Medulla oblongata (tissue), 1 donor: Measurements from ENCODE around the gene NHSL2.
"Not testable (repeated sequence)": the region's sequence is repeated elsewhere in the genome, so short reads cannot be mapped to it uniquely, and the experiment has no call there.

Experiments
- DNase-seq: peaks from one replicate; pipeline ENCODE4 v3.0.0-alpha.2; 2015; ENCODE audit errors: extremely low spot score

NHSL2 gene

GRCh38 chrX:71910643-71910985, at the start of gene NHSL2:
Gene NHSL2 (plus strand): TSS chrX:71910845.
- DNase-seq: no peak

- no peak for DNase-seq
Measured at GRCh38 chrX:71867680-71868079, 43.0 kb upstream of the NHSL2 start.

GRCh38 chrX:71869566-71869965, 41.1 kb upstream of the NHSL2 start:
- not testable (repeated sequence) for DNase-seq

- no peak for DNase-seq
Measured at GRCh38 chrX:71870208-71871098, 40.2 kb upstream of the NHSL2 start.

- DNase-seq: no peak
Measured at GRCh38 chrX:71871367-71871766, 39.3 kb upstream of the NHSL2 start.

DNA sequence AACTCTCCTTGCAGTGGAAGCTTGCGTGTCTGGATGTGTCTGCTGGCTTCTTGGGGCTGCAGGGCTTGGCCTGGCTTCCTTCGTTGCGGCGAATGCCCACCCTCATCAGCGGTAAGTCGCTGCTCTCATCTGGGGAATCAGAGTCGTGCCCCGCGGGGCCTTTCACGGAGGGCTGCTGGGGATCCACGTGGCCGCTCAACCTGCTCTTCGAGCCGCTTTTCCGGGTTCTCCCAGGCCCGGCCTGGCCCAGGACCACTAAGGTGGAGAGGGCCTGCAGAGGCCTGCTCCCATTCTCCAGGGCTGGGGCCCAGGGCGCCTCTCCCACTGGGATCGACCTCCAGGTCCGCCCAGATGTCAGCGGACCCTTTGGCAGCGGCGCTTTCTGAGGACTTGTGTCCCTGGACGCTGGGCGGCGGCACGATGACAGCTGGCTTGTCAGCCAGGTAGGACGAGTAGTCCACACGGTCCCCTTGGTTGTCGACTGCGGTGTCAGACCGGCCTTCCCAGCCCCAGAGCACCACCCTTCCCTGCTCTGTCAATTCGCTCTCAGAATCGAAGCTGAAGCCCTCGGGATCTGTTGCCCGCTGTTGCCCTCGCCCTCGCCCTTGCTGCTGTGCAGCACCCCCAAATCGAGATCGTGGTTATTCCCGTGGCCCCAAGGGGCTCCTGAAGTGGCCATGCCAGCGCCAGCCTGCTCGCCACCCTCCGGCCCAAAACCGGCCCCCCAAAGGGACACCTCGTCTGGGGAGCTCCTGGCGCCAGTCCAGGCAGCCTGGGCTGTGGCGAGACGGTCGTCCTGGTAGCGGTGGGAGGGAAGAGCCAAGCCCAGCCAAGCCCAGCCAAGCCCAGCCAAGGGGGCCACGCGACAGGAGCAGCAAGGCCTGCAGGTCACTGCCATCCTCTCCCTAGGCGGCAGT, 37.8 kb upstream of the NHSL2 start:
- no peak for DNase-seq

- DNase-seq: no peak
Measured at GRCh38 chrX:71873459-71873833, 37.2 kb upstream of the NHSL2 start.

DNA sequence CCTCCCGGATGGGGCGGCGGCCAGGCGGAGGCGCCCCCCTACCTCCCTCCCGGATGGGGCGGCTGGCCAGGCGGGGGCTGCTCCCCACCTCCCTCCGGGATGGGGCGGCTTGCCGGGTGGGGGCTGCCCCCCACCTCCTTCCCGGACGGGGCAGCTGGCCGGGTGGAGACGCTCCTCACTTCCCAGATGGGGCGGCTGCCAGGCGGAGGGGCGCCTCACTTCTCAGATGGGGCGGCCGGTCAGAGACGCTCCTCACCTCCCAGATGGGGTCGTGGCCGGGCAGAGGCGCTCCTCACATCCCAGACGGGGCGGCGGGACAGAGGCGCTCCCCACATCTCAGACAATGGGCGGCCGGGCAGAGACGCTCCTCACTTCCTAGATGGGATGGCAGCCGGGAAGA, 33.8 kb upstream of the NHSL2 start:
- DNase-seq: not testable (repeated sequence)

- no peak for DNase-seq
Measured at GRCh38 chrX:71885099-71885498, 25.5 kb upstream of the NHSL2 start.

DNA sequence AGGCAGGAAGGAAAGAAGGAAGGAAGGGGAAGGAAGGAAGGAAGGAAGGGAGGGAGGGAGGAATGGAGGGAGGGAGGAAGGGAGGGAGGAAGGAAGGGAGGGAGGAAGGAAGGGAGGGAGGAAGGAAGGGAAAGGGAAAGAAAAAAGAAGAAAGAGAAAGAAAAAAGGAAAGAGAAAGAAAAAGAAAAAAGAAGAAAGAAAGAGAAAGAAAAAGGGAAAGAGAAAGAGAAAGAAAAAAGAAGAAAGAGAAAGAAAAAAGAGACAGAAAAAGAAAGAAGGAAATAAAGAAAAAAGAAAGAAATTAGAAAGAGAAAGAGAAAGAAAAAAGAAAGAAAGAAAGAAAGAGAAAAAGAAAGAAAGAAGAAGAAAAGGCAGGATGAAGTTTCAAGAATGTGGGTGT, 15.0 kb upstream of the NHSL2 start:
- no peak for DNase-seq

- no peak for DNase-seq
Measured at GRCh38 chrX:71906144-71906543, 4.5 kb upstream of the NHSL2 start.

DNA sequence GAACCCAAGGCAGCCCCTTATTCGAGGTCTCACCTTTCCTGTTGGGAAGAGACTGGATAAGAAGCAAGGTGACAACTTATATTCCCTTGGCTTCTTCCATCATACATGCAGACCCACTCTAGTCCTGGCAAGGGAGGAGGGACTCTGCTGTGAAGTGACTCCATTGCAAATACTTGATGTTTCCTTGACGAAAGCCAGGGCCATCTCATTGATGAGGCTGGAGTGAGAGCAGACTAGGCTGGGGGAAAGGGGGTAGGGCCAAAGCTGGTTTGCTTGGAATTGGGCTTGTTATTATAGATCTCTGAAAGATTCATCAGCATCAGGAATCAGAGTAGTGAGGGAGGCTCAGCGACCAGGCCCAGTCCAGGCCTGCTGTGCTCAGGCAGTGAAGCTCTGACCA, 2.3 kb upstream of the NHSL2 start:
- DNase-seq: no peak

DNA sequence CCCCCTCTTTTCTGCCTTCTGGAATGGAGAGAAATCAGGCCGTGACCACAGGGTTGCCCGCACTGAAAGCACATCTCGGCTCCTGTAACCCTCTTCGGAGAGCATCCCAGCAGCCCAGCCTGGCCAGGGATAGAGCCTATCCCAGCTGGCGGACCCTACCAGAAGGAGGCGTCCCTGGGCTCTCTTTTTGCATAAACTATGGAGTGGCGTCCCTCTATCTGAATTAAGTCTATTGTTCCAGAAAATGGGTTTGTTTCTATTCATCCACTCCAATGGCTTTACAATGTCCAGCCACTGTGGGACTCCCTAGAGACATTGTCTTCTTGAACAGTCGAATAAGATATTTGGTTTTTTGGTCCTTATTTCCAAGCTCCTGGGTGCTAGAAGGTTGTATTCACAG, 689 bp upstream of the NHSL2 start:
- DNase-seq: no peak

DNA sequence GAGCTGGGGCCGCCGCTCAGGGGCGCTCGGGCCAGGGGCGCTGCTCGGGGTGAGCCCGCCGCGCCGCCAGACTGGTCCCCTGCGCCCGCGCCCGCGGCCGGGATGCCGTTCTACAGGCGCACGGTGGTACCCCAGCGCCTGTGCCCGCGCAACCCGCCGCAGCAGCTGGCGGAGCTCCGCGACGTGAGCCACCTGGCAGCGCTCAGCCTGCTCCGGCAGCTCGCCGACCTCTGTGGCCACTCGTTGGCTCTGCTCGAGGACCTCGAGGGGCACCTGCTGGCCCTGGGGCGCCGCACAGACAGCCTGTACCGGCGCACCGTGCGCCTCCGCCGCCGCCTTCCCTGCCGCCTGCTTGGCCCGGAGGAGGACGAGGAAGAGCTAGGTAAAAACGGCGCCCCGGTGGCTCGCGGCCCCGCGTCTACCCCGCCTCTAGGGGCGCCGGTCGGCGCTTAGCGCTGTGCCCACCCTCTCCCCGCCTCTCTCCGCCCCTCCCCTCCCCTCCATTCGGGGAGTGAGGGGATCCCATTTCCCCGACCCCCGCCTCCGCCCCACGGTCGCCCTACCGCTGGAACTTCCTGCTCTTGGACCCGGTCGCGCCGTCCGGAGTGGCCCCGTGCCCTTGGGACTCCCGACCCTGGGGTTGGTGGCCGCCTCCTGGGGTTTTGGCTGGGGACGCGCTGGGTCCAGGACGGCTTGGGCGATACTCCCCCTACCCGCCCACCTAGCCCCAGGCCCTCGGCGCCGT, 513 bp downstream of the NHSL2 start:
- no peak for DNase-seq

DNA sequence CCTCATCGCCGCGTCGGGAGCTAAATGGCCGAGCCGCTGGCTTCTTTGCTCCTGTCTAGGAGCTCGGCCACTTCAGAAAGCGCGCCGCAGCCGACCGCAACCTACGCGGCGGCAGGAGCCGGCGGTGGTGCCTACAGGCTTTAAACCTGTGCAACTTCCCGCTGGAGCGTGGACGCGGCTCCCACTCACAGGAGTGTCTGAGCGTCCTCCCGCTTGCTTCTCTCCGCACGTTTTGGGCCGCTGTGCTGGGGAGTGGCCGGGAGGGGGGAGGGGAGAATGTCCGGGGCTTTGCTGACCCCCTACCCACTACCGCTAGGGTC, 1.0 kb downstream of the NHSL2 start:
- DNase-seq: no peak

DNA sequence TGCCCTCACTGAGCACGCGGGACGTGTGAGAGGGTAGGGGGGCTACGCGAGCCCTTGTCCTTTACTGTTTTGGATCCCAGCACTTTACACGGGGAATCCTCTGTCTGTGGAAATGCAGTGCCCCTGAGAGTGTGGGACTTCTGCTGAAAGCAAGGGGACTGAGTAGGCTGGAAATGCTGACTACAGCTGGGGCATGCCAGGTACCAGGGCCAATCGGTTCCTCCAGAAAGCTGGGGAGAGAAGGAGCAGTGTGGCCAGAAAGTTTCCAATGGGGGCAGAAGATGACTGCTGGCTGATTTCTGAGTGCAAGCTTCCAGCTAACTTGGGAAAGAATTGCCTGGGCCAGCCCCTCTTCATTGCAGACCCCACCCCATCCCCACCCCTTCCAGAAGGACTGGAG, 1.5 kb downstream of the NHSL2 start:
- DNase-seq: no peak

DNA sequence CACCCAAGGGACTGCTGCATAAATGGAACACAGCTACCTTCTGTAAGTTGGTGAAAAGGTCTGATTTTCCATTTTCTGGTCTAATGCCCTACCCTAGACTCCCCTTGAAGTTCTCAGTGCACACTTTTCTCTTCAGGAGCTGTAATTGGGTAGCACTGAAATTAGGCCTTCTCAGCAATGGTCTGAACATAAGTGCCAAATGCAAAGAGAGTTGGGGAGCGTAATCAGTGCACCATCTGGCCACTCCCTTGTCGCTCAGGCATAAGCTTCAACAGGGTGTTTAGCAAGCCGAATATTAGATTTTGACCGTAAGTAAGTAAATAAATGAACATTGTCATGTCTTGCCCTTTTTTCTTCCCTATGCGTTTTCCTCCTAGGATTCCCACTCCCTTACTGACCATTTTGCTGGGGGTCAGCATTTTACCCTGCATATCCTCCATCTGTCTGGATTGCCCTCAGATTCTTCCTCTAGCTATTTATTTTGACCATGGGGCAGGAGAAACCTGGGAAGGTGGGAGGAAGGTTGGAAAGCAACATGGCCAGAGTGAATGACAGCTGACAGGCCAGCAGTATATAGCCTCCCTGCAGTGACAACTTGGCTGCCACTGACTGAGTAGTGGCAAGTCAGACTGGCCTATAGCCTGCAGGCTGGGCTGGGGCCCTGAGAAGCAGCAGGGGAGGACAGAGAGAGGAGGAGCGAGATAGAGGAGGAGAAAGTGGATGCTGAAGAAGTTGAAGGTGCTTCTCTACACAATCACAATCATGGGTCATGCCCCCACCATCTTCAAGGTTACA, 2.7 kb downstream of the NHSL2 start:
- DNase-seq: no peak

DNA sequence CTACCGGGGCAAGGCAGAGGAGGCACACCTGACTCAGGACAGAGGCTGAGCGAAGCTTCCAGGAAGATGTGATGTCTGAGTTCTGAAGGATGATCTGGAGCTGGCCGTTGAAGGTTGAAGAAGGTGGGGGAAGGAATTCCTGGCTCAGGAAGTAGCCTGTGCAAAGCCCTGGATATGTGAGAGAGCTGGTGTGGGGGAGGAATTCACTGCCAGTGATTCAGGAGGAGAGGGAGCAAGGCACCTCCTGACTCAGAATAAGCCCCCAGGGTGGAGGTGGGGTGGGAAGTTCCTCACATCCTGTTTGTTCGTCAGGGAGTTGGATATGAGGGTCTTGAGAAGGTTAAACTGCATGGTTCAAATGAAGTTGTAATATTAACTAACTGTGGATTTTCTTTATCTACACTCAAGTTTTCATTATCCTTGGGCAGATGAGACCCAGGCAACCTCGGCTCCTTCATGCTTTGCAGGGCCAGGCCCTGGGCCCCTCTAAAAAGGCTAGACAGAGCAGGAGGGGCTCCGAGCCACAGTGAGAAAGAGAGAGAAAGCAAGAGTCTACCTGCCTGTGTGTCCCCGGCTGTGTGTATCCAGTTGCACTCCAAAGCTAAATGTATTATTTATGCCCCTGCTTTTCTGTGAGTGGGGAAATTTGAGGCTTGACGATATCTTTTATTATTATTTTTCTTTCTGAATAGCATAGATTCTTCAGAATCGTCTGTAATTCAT, 7.1 kb downstream of the NHSL2 start:
- DNase-seq: no peak

DNA sequence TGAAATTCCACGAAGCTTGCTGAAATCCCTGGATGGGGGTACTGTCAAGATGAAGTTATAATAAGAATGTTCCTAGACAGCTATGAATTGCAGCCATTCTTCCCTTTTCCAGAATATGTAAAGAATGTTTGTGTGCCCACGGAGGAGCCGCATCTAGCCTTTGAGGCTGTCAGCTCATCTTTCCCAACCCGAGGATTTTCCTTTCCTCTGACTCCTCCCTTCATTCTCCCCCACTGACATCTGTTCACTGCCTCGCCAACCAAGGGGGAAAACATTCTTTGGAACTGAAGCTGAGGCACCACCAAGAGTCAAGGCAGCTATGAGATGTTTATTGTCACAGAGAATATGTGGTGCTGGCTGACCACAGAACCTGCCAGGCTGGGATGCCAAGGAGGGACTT, 8.8 kb downstream of the NHSL2 start:
- no peak for DNase-seq

DNA sequence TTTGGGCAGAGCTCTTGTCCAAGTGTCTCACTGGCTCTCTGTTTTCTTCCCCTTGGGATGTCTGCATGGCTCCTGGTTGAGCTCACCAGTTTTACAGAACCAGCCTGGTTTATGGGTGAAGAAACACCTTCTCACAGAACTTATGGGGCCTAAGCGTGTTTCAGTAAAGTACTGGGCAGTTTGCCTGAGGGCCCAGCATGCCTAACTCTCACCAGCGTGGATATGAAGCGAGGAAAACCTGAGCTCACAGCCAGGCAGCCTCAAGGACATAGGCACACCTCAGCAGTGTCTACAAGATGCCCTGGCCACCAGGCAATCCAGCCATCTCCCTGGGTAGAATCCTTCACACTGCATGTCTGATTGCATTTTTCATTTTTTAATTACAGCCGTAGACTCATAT, 9.2 kb downstream of the NHSL2 start:
- no peak for DNase-seq

- DNase-seq: no peak
Measured at GRCh38 chrX:71922686-71923085, 12.0 kb downstream of the NHSL2 start.
